ENCODE results near the gene SOCS1. TPM values are rescaled to one million over a fixed set of nuclear protein-coding genes. Genes with fewer than 3 reads are reported as not detected.

Gene SOCS1
- total and polyA plus RNA-seq, 2 of the 4 experiments (the other 2 are of a cell fraction) = 2.0 to 22.0 TPM

GRCh38 chr16:11218604-11218962, 37.4 kb downstream of the SOCS1 start:
- ATAC-seq (ENCODE audit: low read depth) (no peak), DNase-seq (no peak)
- Histone ChIP-seq H3K36me3 (ENCODE audit: control insufficient read depth, insufficient read depth, low read length) (no peaks in the 10 kb centered on the region), H4K20me1 (ENCODE audit: insufficient read depth, low read length) (no peaks in the 10 kb centered on the region), H3K9me1 (ENCODE audit: insufficient read depth, low read length) (no peaks in the 10 kb centered on the region), H3K79me1 (ENCODE audit: low read depth in 1 of 2, low read length in 2 of 2) (no peaks in the 10 kb centered on the region), H2BK5ac (ENCODE audit: low read depth, low read length, poor library complexity, severe bottlenecking) (no peak overlapping the region), H3K4me3 (ENCODE audit: insufficient read depth, low read depth, low read length) (no peak overlapping the region), H2AFZ (replicated peaks; ENCODE audit: low read length, poor library complexity) (no peak overlapping the region), H3K27ac (ENCODE audit: insufficient read depth, low read length) (no peak overlapping the region), H3K4ac (ENCODE audit: low read depth, low read length) (no peak overlapping the region), H3K18ac (ENCODE audit: low read depth, low read length) (no peak overlapping the region), H4K8ac (ENCODE audit: low read depth in 2 of 2, low read length in 2 of 2) (no peak overlapping the region), H4K5ac (ENCODE audit: low read depth, low read length) (no peak overlapping the region), H3K4me2 (ENCODE audit: low read depth, low read length) (no peak overlapping the region), H2AK9ac (replicated peaks; ENCODE audit: low read depth, low read length, poor library complexity) (no peak overlapping the region), H3K27me3 (ENCODE audit: control insufficient read depth, insufficient read depth, low read length) (no peaks in the 10 kb centered on the region; the same call in 1 of the 2 replicates), H3K4me1 (ENCODE audit: control insufficient read depth, insufficient read depth, low read length) (no peaks in the 10 kb centered on the region), H2BK120ac (ENCODE audit: low read depth, low read length) (no peak overlapping the region), H3K9me3 (ENCODE audit: control insufficient read depth, insufficient read depth, low read length) (peaks cover 23% of the 10 kb centered on the region), H2AK5ac (ENCODE audit: low read depth, low read length) (no peak overlapping the region), H2BK15ac (ENCODE audit: low read depth, low read length) (no peak overlapping the region), H4K91ac (ENCODE audit: insufficient read depth, low read depth, low read length) (no peak overlapping the region), H3K56ac (ENCODE audit: extremely low read depth, insufficient read depth, low read length) (no peak overlapping the region), H3K9ac (ENCODE audit: low read depth, low read length) (no peak overlapping the region), H3K14ac (replicated peaks; ENCODE audit: low read depth, low read length) (no peak overlapping the region), H2BK20ac (ENCODE audit: low read depth, low read length) (no peak overlapping the region), H3K23ac (ENCODE audit: low read depth, low read length) (no peak overlapping the region)
- ChIA-PET CTCF (interaction anchor here (0.9 kb wide), 1 partner anchor 34 kb away, joined by 3 read pairs; no protein-coding TSS in a partner anchor), POLR2A (ENCODE audit: unreplicated experiment) (no interaction called here)
- dilution Hi-C loops (cut with HindIII; ENCODE audit: low sequenced_read_pairs, unreplicated experiment) (no loop called here), intact Hi-C loops (cut with micrococcal nuclease) (no loop called here), in situ Hi-C loops (cut with MboI; ENCODE audit: low sequenced_read_pairs) (no loop called here)
- BruUV-seq (replicated peaks) = no TSS peak
- WGBS, 2 experiments (ENCODE audit: extremely low coverage in 2 of 2, insufficient read length in 1 of 2) = no CpG with 5 or more reads among the region's 1 CpG
- TF ChIP-seq, protein P1, sequence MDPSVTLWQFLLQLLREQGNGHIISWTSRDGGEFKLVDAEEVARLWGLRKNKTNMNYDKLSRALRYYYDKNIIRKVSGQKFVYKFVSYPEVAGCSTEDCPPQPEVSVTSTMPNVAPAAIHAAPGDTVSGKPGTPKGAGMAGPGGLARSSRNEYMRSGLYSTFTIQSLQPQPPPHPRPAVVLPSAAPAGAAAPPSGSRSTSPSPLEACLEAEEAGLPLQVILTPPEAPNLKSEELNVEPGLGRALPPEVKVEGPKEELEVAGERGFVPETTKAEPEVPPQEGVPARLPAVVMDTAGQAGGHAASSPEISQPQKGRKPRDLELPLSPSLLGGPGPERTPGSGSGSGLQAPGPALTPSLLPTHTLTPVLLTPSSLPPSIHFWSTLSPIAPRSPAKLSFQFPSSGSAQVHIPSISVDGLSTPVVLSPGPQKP (IDR thresholded peaks at IDR 0.05; ENCODE audit: borderline replicate concordance, low read depth, low read length) = no peak
- no peak for TF ChIP-seq POLR2A (IDR thresholded peaks at IDR 0.05; ENCODE audit: low read depth, low read length)
- TF ChIP-seq CTCF (conservative IDR thresholded peaks at IDR 0.05; ENCODE audit: low read depth, low read length) = peak; percentile 24; the same call in 1 of the 2 replicates
- no peak for TF ChIP-seq RCOR1 (IDR thresholded peaks at IDR 0.05; ENCODE audit: insufficient replicate concordance, low read length)
- TF ChIP-seq, protein P2, sequence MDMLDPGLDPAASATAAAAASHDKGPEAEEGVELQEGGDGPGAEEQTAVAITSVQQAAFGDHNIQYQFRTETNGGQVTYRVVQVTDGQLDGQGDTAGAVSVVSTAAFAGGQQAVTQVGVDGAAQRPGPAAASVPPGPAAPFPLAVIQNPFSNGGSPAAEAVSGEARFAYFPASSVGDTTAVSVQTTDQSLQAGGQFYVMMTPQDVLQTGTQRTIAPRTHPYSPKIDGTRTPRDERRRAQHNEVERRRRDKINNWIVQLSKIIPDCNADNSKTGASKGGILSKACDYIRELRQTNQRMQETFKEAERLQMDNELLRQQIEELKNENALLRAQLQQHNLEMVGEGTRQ (IDR thresholded peaks at IDR 0.05; ENCODE audit: low read depth, low read length) = no peak

Data from IMR-90 (cell line).